A549 (cell line): ENCODE results near the gene PRR18. TPM values are rescaled to one million over a fixed set of nuclear protein-coding genes. Genes with fewer than 3 reads are reported as not detected.

ENCODE experiments used
- ATAC-seq, 2 experiments: fragments of 200-7000 bp in 1 of 2; fragments of >200 bp in 1 of 2; cut with Nextera tagmentation in 1 of 2; cut with Tn5 transposase in 1 of 2; 3 replicates each; pipeline versions ENCODE4 v1.8.0 to v1.9.1; 2018 to 2020; ENCODE audit warnings: mild to moderate bottlenecking in 1 of 2, moderate library complexity in 1 of 2
- CTCF ChIA-PET: fragments of 300-600 bp; sonication (Branson Sonifier 250); formaldehyde crosslinking; extraction: SDS; loops from one replicate; lab custom pipeline; 2021; ENCODE audit warnings: antibody characterized with exemption, inconsistent platforms; lab: Yijun Ruan, JAX
- POLR2A ChIA-PET: fragments of 350-600 bp; formaldehyde crosslinking; extraction: SDS; loops from one replicate; lab custom pipeline; 2021; ENCODE audit warnings: antibody characterized with exemption, inconsistent platforms; lab: Yijun Ruan, JAX
- DNase-seq, 2 experiments: peaks; one replicate each; pipeline versions ENCODE4 v3.0.0 to v3.0.0-alpha.2; 2011 to 2016; ENCODE audit warnings: low read depth in 1 of 2, low spot score in 1 of 2
- FAIRE-seq: peaks from 2 replicates; lab custom pipeline; 2011; peaks lifted over from hg19 to GRCh38; lab: Jason Lieb, UNC
- H3K27ac ChIP-seq, 2 experiments: fragments of >200 bp; sonication (Bioruptor Twin); formaldehyde crosslinking; 3 replicates each; pipeline ENCODE4 v1.5.1; 2016 to 2017
- H3K4me1 ChIP-seq: fragments of >200 bp; sonication (Bioruptor Twin); formaldehyde crosslinking; 3 replicates; pipeline ENCODE4 v1.6.1; 2016
- H3K4me2 ChIP-seq: fragments of >200 bp; sonication (Bioruptor Twin); formaldehyde crosslinking; 3 replicates; pipeline ENCODE4 v1.6.1; 2016
- H3K4me3 ChIP-seq: fragments of >200 bp; sonication (Bioruptor Twin); formaldehyde crosslinking; 3 replicates; pipeline ENCODE4 v1.5.1; 2016
- H3K9me3 ChIP-seq: fragments of >200 bp; sonication (Bioruptor Twin); formaldehyde crosslinking; 3 replicates; pipeline ENCODE4 v1.6.1; 2016
- ATOH8 ChIP-seq: fragments of 250-450 bp; sonication (Bioruptor Pico); IDR thresholded peaks from 2 replicates; pipeline ENCODE4 v1.5.0; 2020; ENCODE audit warnings: low read depth, mild to moderate bottlenecking, moderate library complexity
- BCL3 ChIP-seq: fragments of >200 bp; sonication (Bioruptor Twin); formaldehyde crosslinking; IDR thresholded peaks from 3 replicates; pipeline ENCODE4 v1.6.1; 2016
- E2F6 ChIP-seq: IDR thresholded peaks from 2 replicates; pipeline ENCODE4 v1.6.1; 2012; ENCODE audit warnings: low read depth, borderline replicate concordance
- EHF ChIP-seq: fragments of 250-450 bp; sonication (Bioruptor Pico); IDR thresholded peaks from 2 replicates; pipeline ENCODE4 v1.5.0; 2020; ENCODE audit warnings: mild to moderate bottlenecking
- EHMT2 ChIP-seq: fragments of 200-600 bp; sonication (generic); IDR thresholded peaks from 2 replicates; pipeline ENCODE4 v1.6.1; 2016; ENCODE audit warnings: antibody characterized with exemption, low read depth, mild to moderate bottlenecking, moderate library complexity
- ESRRA ChIP-seq: fragments of 150-350 bp; IDR thresholded peaks from 2 replicates; pipeline ENCODE4 v1.6.1; 2014; ENCODE audit warnings: mild to moderate bottlenecking, low read length, borderline replicate concordance
- FOSB ChIP-seq: fragments of 250-450 bp; sonication (Bioruptor Pico); IDR thresholded peaks from 2 replicates; pipeline ENCODE4 v1.5.0; 2020; ENCODE audit warnings: mild to moderate bottlenecking, moderate library complexity
- FOSL2 ChIP-seq, 2 experiments: fragments of 450-650 bp in 1 of 2; fragments of >200 bp in 1 of 2; sonication (Bioruptor Twin) in 1 of 2; formaldehyde crosslinking; IDR thresholded peaks; 2 replicates each; pipeline versions ENCODE4 v1.5.0 to v1.6.1; 2016 to 2020; ENCODE audit warnings: mild to moderate bottlenecking in 1 of 2, moderate library complexity in 1 of 2
- GATA3 ChIP-seq: IDR thresholded peaks from 2 replicates; pipeline ENCODE4 v1.6.1; 2012; ENCODE audit warnings: borderline replicate concordance
- HDAC2 ChIP-seq: fragments of 200-600 bp; sonication (generic); IDR thresholded peaks from 2 replicates; pipeline ENCODE4 v1.6.1; 2016
- HES2 ChIP-seq: fragments of >200 bp; sonication (Bioruptor Twin); formaldehyde crosslinking; IDR thresholded peaks from 2 replicates; pipeline ENCODE4 v1.6.1; 2016
- HEYL ChIP-seq: fragments of 250-450 bp; sonication (Bioruptor Pico); IDR thresholded peaks from 2 replicates; pipeline ENCODE4 v1.8.0; 2021; ENCODE audit warnings: mild to moderate bottlenecking, moderate library complexity
- HOXA7 ChIP-seq: fragments of 250-450 bp; sonication (Bioruptor Pico); IDR thresholded peaks from 2 replicates; pipeline ENCODE4 v1.5.0; 2020; ENCODE audit warnings: mild to moderate bottlenecking, moderate library complexity
- JUNB ChIP-seq: fragments of >200 bp; sonication (Bioruptor Twin); formaldehyde crosslinking; IDR thresholded peaks from 2 replicates; pipeline ENCODE4 v1.6.1; 2016
- KDM5A ChIP-seq: fragments of 200-600 bp; sonication (generic); IDR thresholded peaks from 2 replicates; pipeline ENCODE4 v1.6.1; 2016; ENCODE audit warnings: antibody characterized with exemption, mild to moderate bottlenecking
- MAZ ChIP-seq: fragments of 150-350 bp; IDR thresholded peaks from 2 replicates; pipeline ENCODE4 v1.6.1; 2014; ENCODE audit warnings: antibody characterized with exemption, low read depth, low read length, borderline replicate concordance
- NFE2L2 ChIP-seq: fragments of 150-350 bp; conservative IDR thresholded peaks from 2 replicates; pipeline ENCODE4 v1.6.1; 2014; ENCODE audit warnings: low read length
- NPAS2 ChIP-seq: fragments of 250-450 bp; sonication (Bioruptor Pico); IDR thresholded peaks from 2 replicates; pipeline ENCODE4 v1.8.0; 2022; ENCODE audit warnings: mild to moderate bottlenecking, moderate library complexity, borderline replicate concordance
- PHF8 ChIP-seq: fragments of 200-600 bp; sonication (generic); IDR thresholded peaks from 2 replicates; pipeline ENCODE4 v1.6.1; 2016; ENCODE audit warnings: low read depth, mild to moderate bottlenecking, antibody characterized with exemption, moderate library complexity, borderline replicate concordance
- RAD21 ChIP-seq, 2 experiments: fragments of >200 bp in 1 of 2; sonication (Bioruptor Twin) in 1 of 2; formaldehyde crosslinking in 1 of 2; IDR thresholded peaks in 1 of 2; conservative IDR thresholded peaks in 1 of 2; 2 replicates in 1 of 2; 3 replicates in 1 of 2; pipeline ENCODE4 v1.6.1; 2012 to 2018; ENCODE audit warnings: inconsistent platforms in 1 of 2
- RCOR1 ChIP-seq: fragments of 150-350 bp; IDR thresholded peaks from 2 replicates; pipeline ENCODE4 v1.6.1; 2014; ENCODE audit warnings: antibody characterized with exemption, low read length, low read depth
- REST ChIP-seq: fragments of 200-600 bp; sonication (generic); IDR thresholded peaks from 2 replicates; pipeline ENCODE4 v1.6.1; 2016; ENCODE audit warnings: antibody characterized with exemption, mild to moderate bottlenecking, moderate library complexity
- RFX5 ChIP-seq: fragments of 450-650 bp; IDR thresholded peaks from 2 replicates; pipeline ENCODE4 v1.7.1; 2014; ENCODE audit warnings: antibody characterized with exemption, mild to moderate bottlenecking, moderate library complexity
- RNF2 ChIP-seq: fragments of 200-600 bp; sonication (generic); IDR thresholded peaks from 2 replicates; pipeline ENCODE4 v1.6.1; 2016; ENCODE audit warnings: low read depth, mild to moderate bottlenecking, antibody characterized with exemption, moderate library complexity, borderline replicate concordance
- SREBF2 ChIP-seq: fragments of 450-650 bp; IDR thresholded peaks from 2 replicates; pipeline ENCODE4 v1.6.1; 2014; ENCODE audit warnings: mild to moderate bottlenecking, moderate library complexity
- TFCP2L1 ChIP-seq: fragments of 250-450 bp; sonication (Bioruptor Pico); IDR thresholded peaks from 2 replicates; pipeline ENCODE4 v1.5.0; 2021; ENCODE audit warnings: mild to moderate bottlenecking
- ZFP36 ChIP-seq: fragments of 450-650 bp; IDR thresholded peaks from 2 replicates; pipeline ENCODE4 v1.6.1; 2014; ENCODE audit warnings: borderline replicate concordance; ENCODE audit not compliant: partially characterized antibody
- ZNF302 ChIP-seq: fragments of 250-450 bp; sonication (Bioruptor Pico); IDR thresholded peaks from 2 replicates; pipeline ENCODE4 v1.9.0; 2021; ENCODE audit warnings: inconsistent platforms, mild to moderate bottlenecking, moderate library complexity
- WGBS: methylation state at CpG from one replicate; pipeline ENCODE4 v1.1.6; 2017; ENCODE audit errors: missing lambda C conversion rate; 5-methylcytosine and 5-hydroxymethylcytosine counted together
- polyA plus RNA-seq, 4 experiments: library from polyadenylated mRNA; depleted of rRNA in 3 of 4; stranded (reverse); fragments of >200 nt; fragmentation: RNase III in 1 of 4; extraction: RNeasy Plus Mini Kit Qiagen cat#74134 plus additional on column Dnase treatment in 1 of 4; gene quantifications; 2 replicates in 3 of 4; 3 replicates in 1 of 4; pipeline ENCODE4 v1.2.3, GENCODE V29; 2011 to 2017

PRR18 gene
- polyA plus RNA-seq, 2 of the 4 experiments (the other 2 are of a cell fraction) = 0.08 to 0.13 TPM

- no peak for FAIRE-seq
- ChIA-PET CTCF (no interaction called here), POLR2A (interaction anchor here (0.7 kb wide), 2 partner anchors 24 to 157 kb away, joined by 3 to 5 read pairs; no protein-coding TSS in a partner anchor)
- Histone ChIP-seq H3K4me1 (peaks cover 12% of the 10 kb centered on the region; the same call in 2 of the 3 replicates), H3K9me3 (no peaks in the 10 kb centered on the region), H3K4me3 (peak overlapping the region; percentile 100), H3K27ac (peak overlapping the region; percentile 92 to 98), H3K4me2 (peak overlapping the region; percentile 94)
- ATAC-seq = no peak
- no peak for TF ChIP-seq SREBF2
- no peak for TF ChIP-seq TFCP2L1 (CRISPR knock-in tag)
- TF ChIP-seq FOSL2 (IDR thresholded peaks at IDR 0.05) = no peak
- TF ChIP-seq FOSL2 (CRISPR knock-in tag; IDR thresholded peaks at IDR 0.05) = no peak
- no peak for TF ChIP-seq RFX5
- no peak for TF ChIP-seq EHF
- no peak for TF ChIP-seq FOSB (CRISPR knock-in tag)
- no peak for TF ChIP-seq RAD21 (conservative IDR thresholded peaks at IDR 0.05 in 1 of 2, IDR thresholded peaks at IDR 0.05 in 1 of 2)
- no peak for TF ChIP-seq HDAC2
- DNase-seq = no peak
- 55% methylated on average over 7 of the region's 7 CpGs for WGBS
Observed at GRCh38 chr6:166341464-166341863, 33.3 kb upstream of the PRR18 start.

GRCh38 chr6:166338854-166339253 is 30.7 kb upstream of the PRR18 start:
- no peak for ATAC-seq
- Histone ChIP-seq H3K4me2 (no peak overlapping the region), H3K4me3 (no peak overlapping the region), H3K9me3 (no peaks in the 10 kb centered on the region), H3K4me1 (peaks cover 12% of the 10 kb centered on the region; the same call in 2 of the 3 replicates), H3K27ac (no peak overlapping the region)
- TF ChIP-seq RFX5 (no peak), MAZ (no peak), KDM5A (no peak), ZFP36 (no peak), EHMT2 (no peak), HOXA7 (no peak), ATOH8 (CRISPR knock-in tag) (no peak), ZNF302 (CRISPR knock-in tag) (no peak), RNF2 (no peak), HDAC2 (no peak), E2F6 (no peak), RCOR1 (no peak), BCL3 (no peak), JUNB (no peak), GATA3 (no peak), ESRRA (no peak)
- CTCF ChIA-PET = no interaction called here
- DNase-seq = no peak
- FAIRE-seq = no peak
- WGBS = 100% methylated on average over 9 of the region's 9 CpGs
- POLR2A ChIA-PET = no interaction called here

- FAIRE-seq (no peak), ATAC-seq (no peak), DNase-seq (no peak)
- Histone ChIP-seq H3K4me1 (peaks cover 8% of the 10 kb centered on the region; the same call in 1 of the 3 replicates), H3K4me2 (no peak overlapping the region), H3K27ac (no peak overlapping the region), H3K4me3 (no peak overlapping the region), H3K9me3 (no peaks in the 10 kb centered on the region)
- ChIA-PET POLR2A (no interaction called here), CTCF (interaction anchor here (0.9 to 1.7 kb wide), 3 partner anchors 24 to 61 kb away, joined by 3 to 5 read pairs (median 3); no protein-coding TSS in a partner anchor)
- no peak for TF ChIP-seq NPAS2 (CRISPR knock-in tag)
- no peak for TF ChIP-seq REST
- no peak for TF ChIP-seq JUNB
- TF ChIP-seq ZNF302 (CRISPR knock-in tag) = no peak
- TF ChIP-seq RFX5 = no peak
- no peak for TF ChIP-seq HES2
- TF ChIP-seq HEYL (CRISPR knock-in tag) = no peak
- TF ChIP-seq NFE2L2 = no peak
- no peak for TF ChIP-seq RCOR1
- TF ChIP-seq HOXA7 = no peak
- TF ChIP-seq FOSB (CRISPR knock-in tag) = no peak
- no peak for TF ChIP-seq PHF8
- 100% methylated on average over 2 of the region's 3 CpGs for WGBS
Observed at GRCh38 chr6:166336847-166337246, 28.7 kb upstream of the PRR18 start.
